ENCODE data around the gene FBN3.

Gene FBN3

DNA sequence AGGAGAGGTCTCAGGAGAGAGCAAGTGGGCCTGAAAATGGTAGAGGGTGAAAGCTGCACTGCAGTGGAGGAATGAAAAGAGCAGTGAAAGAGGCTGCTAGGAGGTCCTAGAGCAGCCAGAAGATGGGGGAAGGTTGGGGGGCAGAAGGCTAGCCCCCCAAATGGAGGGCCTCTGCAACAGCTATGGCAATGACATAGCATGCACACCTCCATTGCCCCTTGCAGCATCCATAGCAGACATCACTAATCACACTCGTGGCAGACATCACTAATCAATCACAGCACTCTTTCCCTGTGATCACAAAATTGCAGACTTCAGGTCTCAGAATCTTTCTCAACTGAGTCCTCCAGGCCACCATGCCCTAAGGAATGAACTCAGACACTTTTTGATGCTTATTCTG is 74.9 kb downstream of the FBN3 start:
- ChIA-PET POLR2A (no interaction called here), CTCF (no interaction called here)
- TF ChIP-seq, protein P1, sequence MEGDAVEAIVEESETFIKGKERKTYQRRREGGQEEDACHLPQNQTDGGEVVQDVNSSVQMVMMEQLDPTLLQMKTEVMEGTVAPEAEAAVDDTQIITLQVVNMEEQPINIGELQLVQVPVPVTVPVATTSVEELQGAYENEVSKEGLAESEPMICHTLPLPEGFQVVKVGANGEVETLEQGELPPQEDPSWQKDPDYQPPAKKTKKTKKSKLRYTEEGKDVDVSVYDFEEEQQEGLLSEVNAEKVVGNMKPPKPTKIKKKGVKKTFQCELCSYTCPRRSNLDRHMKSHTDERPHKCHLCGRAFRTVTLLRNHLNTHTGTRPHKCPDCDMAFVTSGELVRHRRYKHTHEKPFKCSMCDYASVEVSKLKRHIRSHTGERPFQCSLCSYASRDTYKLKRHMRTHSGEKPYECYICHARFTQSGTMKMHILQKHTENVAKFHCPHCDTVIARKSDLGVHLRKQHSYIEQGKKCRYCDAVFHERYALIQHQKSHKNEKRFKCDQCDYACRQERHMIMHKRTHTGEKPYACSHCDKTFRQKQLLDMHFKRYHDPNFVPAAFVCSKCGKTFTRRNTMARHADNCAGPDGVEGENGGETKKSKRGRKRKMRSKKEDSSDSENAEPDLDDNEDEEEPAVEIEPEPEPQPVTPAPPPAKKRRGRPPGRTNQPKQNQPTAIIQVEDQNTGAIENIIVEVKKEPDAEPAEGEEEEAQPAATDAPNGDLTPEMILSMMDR (IDR thresholded peaks at IDR 0.05; ENCODE audit: insufficient read depth, low read length, missing control alignments): no peak
- no peak overlapping the region for H3K4me3 ChIP-seq (ENCODE audit: low read depth, low read length)
- DNase-seq (ENCODE audit: low read depth, low spot score): no peak

DNA sequence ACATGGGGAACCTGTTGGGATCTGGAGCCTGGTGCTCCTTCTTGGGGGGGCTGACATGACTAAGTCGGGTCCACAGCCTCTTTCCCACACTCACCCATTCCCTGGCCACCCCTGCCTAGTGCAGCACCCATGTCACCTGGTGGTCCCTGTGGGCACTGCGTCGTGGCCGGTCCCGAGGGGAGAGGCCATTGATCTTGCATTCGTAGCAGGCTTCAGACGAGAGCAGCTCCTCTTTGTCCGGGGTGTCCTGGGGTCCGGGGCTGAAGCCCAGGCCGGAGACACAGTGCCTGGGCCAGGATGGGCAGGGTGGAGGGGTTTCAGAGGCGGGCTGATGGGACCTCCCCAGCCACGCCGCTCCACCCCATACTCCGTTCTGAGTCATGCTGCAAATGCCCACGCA is 77.5 kb downstream of the FBN3 start:
- H3K4me3 ChIP-seq (ENCODE audit: low read depth, low read length): no peak overlapping the region
- TF ChIP-seq, protein P1 (IDR thresholded peaks at IDR 0.05; ENCODE audit: insufficient read depth, low read length, missing control alignments): no peak
- DNase-seq (ENCODE audit: low read depth, low spot score): no peak
- CTCF ChIA-PET: no interaction called here
- POLR2A ChIA-PET: no interaction called here

DNA sequence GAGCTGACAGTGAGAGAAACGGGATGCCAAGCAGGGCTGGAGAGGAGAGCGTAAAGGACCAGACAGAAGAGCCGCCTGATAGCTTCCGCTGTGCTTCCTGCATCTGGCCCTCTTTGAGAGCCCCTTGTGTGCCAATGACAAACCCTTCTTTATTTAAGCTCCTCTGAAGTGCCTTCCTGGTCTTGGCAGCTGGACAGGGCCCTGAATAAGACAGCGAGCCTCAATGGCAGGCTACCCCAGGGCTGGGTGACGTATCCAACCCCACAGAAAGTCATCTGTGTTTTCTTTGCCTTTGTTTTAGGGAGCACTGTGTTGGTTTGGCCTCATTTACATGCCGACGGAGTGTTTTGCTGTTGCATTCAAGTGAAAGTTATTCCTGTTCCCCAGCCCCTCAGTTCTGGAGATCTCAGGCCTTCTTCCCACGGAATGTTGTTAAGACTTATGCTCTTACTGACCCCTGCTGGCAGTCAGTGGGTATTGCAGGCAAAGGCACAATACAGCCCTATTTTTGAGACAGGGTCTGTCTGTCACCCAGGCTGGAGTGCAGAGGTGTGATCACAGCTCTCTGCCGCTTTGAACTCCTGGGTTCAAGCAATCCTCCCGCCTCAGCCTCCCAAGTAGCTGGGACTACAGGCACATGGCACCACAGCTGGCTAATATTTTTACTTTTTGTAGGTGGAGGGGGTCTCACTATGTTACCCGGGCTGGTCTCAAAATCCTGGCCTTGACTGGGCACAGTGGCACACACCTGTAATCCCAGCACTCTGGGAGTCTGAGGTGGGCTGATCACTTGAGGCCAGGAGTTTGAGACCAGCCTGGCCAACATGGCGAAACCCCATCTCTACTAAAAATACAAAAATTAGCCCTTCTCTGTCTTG is 80.1 kb downstream of the FBN3 start:
- POLR2A ChIA-PET: no interaction called here
- CTCF ChIA-PET: no interaction called here
- no peak overlapping the region for H3K4me3 ChIP-seq (ENCODE audit: low read depth, low read length)
- no peak for DNase-seq (ENCODE audit: low read depth, low spot score)
- TF ChIP-seq, protein P1 (IDR thresholded peaks at IDR 0.05; ENCODE audit: insufficient read depth, low read length, missing control alignments): no peak

DNA sequence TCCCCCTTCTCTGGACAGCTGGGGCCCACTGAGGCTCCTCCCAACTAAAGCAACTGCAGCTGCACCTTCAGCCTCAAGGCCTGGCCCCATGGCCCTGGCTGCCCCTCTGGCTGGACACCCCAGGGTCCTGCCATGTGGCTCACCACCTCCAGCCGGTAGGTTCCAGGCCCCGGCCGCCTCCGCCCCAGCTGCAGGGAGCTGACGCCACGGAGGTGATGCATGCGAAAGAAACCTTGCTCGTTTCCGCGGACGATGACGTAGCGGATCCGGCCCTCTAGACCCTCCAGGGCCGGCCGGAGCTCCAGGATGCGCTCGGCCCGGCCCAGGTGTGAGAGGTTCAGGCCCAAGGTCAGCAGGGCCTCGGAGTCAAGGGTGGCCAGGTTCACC is 83.5 kb downstream of the FBN3 start:
- no peak overlapping the region for H3K4me3 ChIP-seq (ENCODE audit: low read depth, low read length)
- TF ChIP-seq, protein P1 (IDR thresholded peaks at IDR 0.05; ENCODE audit: insufficient read depth, low read length, missing control alignments): no peak
- DNase-seq (ENCODE audit: low read depth, low spot score): no peak
- ChIA-PET CTCF (no interaction called here), POLR2A (no interaction called here)

DNA sequence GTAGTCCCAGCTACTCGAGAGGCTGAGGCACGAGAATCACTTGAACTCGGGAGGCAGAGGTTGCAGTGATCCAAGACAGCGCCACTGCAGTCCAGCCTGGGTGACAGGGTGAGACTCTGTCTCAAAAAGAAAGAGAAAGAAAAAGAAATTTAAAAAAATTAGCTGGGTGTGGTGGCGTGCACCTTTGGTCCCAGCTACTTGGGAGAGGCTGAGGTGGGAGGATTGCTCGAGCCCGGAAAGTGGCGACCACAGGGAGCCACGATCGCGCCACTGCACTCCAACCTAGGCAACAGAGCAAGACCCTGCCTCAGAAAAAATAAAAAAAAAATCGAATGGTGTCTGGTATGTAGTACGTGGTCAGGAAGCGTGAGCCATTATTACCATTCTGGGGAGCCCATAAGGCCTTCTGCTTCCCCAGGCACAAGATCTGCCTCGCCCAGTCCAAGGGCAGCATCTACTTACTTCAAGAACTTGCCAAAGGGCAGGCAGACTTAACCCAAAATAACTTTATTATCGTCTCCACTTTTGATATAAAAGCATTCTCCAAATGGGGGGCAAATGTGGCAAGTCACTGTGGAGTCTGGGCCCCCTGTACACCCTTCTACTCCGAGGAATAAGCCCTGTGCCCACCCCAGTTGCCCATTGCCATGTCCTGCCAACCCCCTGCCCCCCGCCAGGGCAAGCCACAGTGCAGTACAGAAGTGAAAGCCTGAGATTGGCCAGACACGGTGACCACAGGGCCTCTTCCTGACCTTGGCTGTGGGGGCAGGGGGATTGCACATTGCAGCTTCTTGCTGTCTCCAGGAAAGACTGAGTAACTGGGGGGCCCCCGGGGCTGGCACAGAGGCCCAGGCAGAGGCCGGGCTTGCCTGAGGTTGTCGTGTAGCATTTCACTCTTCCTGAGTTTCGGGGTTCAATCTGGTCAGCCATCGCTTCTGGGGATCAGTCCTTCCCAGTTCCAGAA is 84.2 kb downstream of the FBN3 start:
- POLR2A ChIA-PET: no interaction called here
- CTCF ChIA-PET: no interaction called here
- no peak for DNase-seq (ENCODE audit: low read depth, low spot score)
- no peak overlapping the region for H3K4me3 ChIP-seq (ENCODE audit: low read depth, low read length)
- TF ChIP-seq, protein P1 (IDR thresholded peaks at IDR 0.05; ENCODE audit: insufficient read depth, low read length, missing control alignments): no peak
